Transverse colon (tissue), 4 donors: ENCODE data around the gene ZBTB16.

Experiments
- EP300 ChIP-seq: sonication (generic); formaldehyde crosslinking; IDR thresholded peaks from one replicate; pipeline ENCODE4 v1.6.1; 2017; ENCODE audit warnings: antibody characterized with exemption, low read depth
- POLR2A ChIP-seq: fragments of 450-650 bp; IDR thresholded peaks from one replicate; pipeline ENCODE4 v1.6.1; 2016; ENCODE audit warnings: antibody characterized with exemption, mild to moderate bottlenecking, moderate library complexity
- POLR2AphosphoS5 ChIP-seq, 3 donors: sonication (generic); formaldehyde crosslinking; IDR thresholded peaks; one replicate each; pipeline ENCODE4 v1.6.1; 2016; ENCODE audit warnings: antibody characterized with exemption in 3 of 3
- TF ChIP-seq, protein P1 (sequence below), 5 experiments: fragments of 200-600 bp in 3 of 5; fragments of 450-650 bp in 2 of 5; sonication (generic) in 3 of 5; IDR thresholded peaks; 1 replicate in 2 of 5; 2 replicates in 3 of 5; pipeline ENCODE4 v1.5.1; 2016 to 2017; ENCODE audit warnings: antibody characterized with exemption in 5 of 5, inconsistent platforms in 3 of 5, mild to moderate bottlenecking in 2 of 5, moderate library complexity in 1 of 5

DNA sequence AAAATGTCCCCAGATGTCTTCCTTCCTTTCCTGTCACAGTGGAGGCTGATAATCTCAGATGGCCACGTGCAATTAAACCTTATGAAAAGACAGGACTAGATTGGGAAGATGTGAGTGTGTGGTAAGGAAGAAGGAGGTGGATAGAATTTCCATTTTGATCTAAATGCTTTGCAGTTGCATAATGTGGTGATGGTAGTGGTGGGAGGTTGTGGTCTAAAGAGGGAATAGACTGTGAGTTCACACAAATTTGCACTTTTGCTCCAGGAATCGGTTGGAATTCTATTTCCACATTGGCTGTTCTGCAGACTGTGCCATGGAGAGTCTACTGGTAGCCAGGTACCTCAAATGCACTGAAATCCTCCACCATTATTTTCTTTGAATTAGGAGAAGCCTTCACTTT, 93.3 kb downstream of the ZBTB16 start:
- TF ChIP-seq EP300: no peak
- TF ChIP-seq, protein P1, sequence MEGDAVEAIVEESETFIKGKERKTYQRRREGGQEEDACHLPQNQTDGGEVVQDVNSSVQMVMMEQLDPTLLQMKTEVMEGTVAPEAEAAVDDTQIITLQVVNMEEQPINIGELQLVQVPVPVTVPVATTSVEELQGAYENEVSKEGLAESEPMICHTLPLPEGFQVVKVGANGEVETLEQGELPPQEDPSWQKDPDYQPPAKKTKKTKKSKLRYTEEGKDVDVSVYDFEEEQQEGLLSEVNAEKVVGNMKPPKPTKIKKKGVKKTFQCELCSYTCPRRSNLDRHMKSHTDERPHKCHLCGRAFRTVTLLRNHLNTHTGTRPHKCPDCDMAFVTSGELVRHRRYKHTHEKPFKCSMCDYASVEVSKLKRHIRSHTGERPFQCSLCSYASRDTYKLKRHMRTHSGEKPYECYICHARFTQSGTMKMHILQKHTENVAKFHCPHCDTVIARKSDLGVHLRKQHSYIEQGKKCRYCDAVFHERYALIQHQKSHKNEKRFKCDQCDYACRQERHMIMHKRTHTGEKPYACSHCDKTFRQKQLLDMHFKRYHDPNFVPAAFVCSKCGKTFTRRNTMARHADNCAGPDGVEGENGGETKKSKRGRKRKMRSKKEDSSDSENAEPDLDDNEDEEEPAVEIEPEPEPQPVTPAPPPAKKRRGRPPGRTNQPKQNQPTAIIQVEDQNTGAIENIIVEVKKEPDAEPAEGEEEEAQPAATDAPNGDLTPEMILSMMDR (IDR thresholded peaks at IDR 0.05): no peak
- TF ChIP-seq POLR2AphosphoS5 (IDR thresholded peaks at IDR 0.05): no peak
- no peak for TF ChIP-seq POLR2A
